ENCODE data around the gene TMEM267.

TMEM267 gene

GRCh38 chr5:43437062-43437660, 46.5 kb downstream of the TMEM267 start:
- CTCF ChIA-PET = no interaction called here

GRCh38 chr5:43433382-43433781, 50.3 kb downstream of the TMEM267 start:
- DNase-seq (ENCODE audit: extremely low spot score) = no peak
- ChIA-PET CTCF (no interaction called here), POLR2A (no interaction called here)
- TF ChIP-seq ELF4 (IDR thresholded peaks at IDR 0.05) (no peak), L3MBTL2 (conservative IDR thresholded peaks at IDR 0.05) (no peak), BHLHE40 (IDR thresholded peaks at IDR 0.05; ENCODE audit: borderline replicate concordance) (no peak), HDGF (IDR thresholded peaks at IDR 0.05; ENCODE audit: borderline replicate concordance) (no peak), SP1 (IDR thresholded peaks at IDR 0.05) (no peak), TARDBP (IDR thresholded peaks at IDR 0.05) (no peak), SUZ12 (IDR thresholded peaks at IDR 0.05) (no peak), FOXK2 (IDR thresholded peaks at IDR 0.05) (no peak), ARNT (IDR thresholded peaks at IDR 0.05) (no peak), NFRKB (IDR thresholded peaks at IDR 0.05) (no peak), ZNF384 (IDR thresholded peaks at IDR 0.05) (no peak), FOXM1 (IDR thresholded peaks at IDR 0.05; ENCODE audit: borderline replicate concordance) (no peak), LEF1 (IDR thresholded peaks at IDR 0.05; ENCODE audit: borderline replicate concordance) (no peak), CTBP1 (IDR thresholded peaks at IDR 0.05; ENCODE audit: borderline replicate concordance) (no peak), PKNOX1 (IDR thresholded peaks at IDR 0.05) (no peak), FOXA1 (IDR thresholded peaks at IDR 0.05) (no peak)

More at GRCh38 chr5:43437062-43437660, 46.5 kb downstream of the TMEM267 start:
- POLR2A ChIA-PET = no interaction called here
- TF ChIP-seq L3MBTL2 (conservative IDR thresholded peaks at IDR 0.05) (no peak), ELF4 (IDR thresholded peaks at IDR 0.05) (no peak), FOXA1 (IDR thresholded peaks at IDR 0.05) (no peak), FOXK2 (IDR thresholded peaks at IDR 0.05) (no peak), ARNT (IDR thresholded peaks at IDR 0.05) (no peak), ZNF384 (IDR thresholded peaks at IDR 0.05) (no peak), PKNOX1 (IDR thresholded peaks at IDR 0.05) (no peak), BHLHE40 (IDR thresholded peaks at IDR 0.05; ENCODE audit: borderline replicate concordance) (no peak), FOXM1 (IDR thresholded peaks at IDR 0.05; ENCODE audit: borderline replicate concordance) (no peak), HDGF (IDR thresholded peaks at IDR 0.05; ENCODE audit: borderline replicate concordance) (no peak), SUZ12 (IDR thresholded peaks at IDR 0.05) (no peak), NFRKB (IDR thresholded peaks at IDR 0.05) (no peak), SP1 (IDR thresholded peaks at IDR 0.05) (no peak), CTBP1 (IDR thresholded peaks at IDR 0.05; ENCODE audit: borderline replicate concordance) (no peak), TARDBP (IDR thresholded peaks at IDR 0.05) (no peak), LEF1 (IDR thresholded peaks at IDR 0.05; ENCODE audit: borderline replicate concordance) (no peak)
- no peak for DNase-seq (ENCODE audit: extremely low spot score)

GRCh38 chr5:43432486-43433375, 50.9 kb downstream of the TMEM267 start:
- no peak for DNase-seq (ENCODE audit: extremely low spot score)
- ChIA-PET POLR2A (no interaction called here), CTCF (no interaction called here)
- TF ChIP-seq SUZ12 (IDR thresholded peaks at IDR 0.05) (no peak), L3MBTL2 (conservative IDR thresholded peaks at IDR 0.05) (no peak), FOXM1 (IDR thresholded peaks at IDR 0.05; ENCODE audit: borderline replicate concordance) (no peak), SP1 (IDR thresholded peaks at IDR 0.05) (no peak)

- no peak for DNase-seq (ENCODE audit: extremely low spot score)
- CTCF ChIA-PET = no interaction called here
- no peak for TF ChIP-seq SP1 (IDR thresholded peaks at IDR 0.05)
- TF ChIP-seq NFRKB (IDR thresholded peaks at IDR 0.05) = no peak
- TF ChIP-seq TARDBP (IDR thresholded peaks at IDR 0.05) = no peak
- TF ChIP-seq ELF4 (IDR thresholded peaks at IDR 0.05) = no peak
- TF ChIP-seq ZNF384 (IDR thresholded peaks at IDR 0.05) = no peak
- no peak for TF ChIP-seq L3MBTL2 (conservative IDR thresholded peaks at IDR 0.05)
- no peak for TF ChIP-seq PKNOX1 (IDR thresholded peaks at IDR 0.05)
- POLR2A ChIA-PET = interaction anchor here (1.4 kb wide), 1 partner anchor 54 kb away, joined by 7 read pairs; the partner anchor contains the start of gene TMEM267
Observed at GRCh38 chr5:43429706-43430105, 54.0 kb downstream of the TMEM267 start.

GRCh38 chr5:43429016-43429415, 54.6 kb downstream of the TMEM267 start:
- no peak for DNase-seq (ENCODE audit: extremely low spot score)
- CTCF ChIA-PET = no interaction called here
- TF ChIP-seq SP1 (IDR thresholded peaks at IDR 0.05) (no peak), SUZ12 (IDR thresholded peaks at IDR 0.05) (no peak), FOXM1 (IDR thresholded peaks at IDR 0.05; ENCODE audit: borderline replicate concordance) (no peak), L3MBTL2 (conservative IDR thresholded peaks at IDR 0.05) (no peak), FOXK2 (IDR thresholded peaks at IDR 0.05) (no peak), BHLHE40 (IDR thresholded peaks at IDR 0.05; ENCODE audit: borderline replicate concordance) (no peak), TARDBP (IDR thresholded peaks at IDR 0.05) (no peak)
- POLR2A ChIA-PET = interaction anchor here (1.4 kb wide), 1 partner anchor 55 kb away, joined by 7 read pairs; the partner anchor contains the start of gene TMEM267

- CTCF ChIA-PET = no interaction called here
- POLR2A ChIA-PET = no interaction called here
- TF ChIP-seq ZNF384 (IDR thresholded peaks at IDR 0.05) (no peak), SUZ12 (IDR thresholded peaks at IDR 0.05) (no peak), FOXA1 (IDR thresholded peaks at IDR 0.05) (no peak), FOXM1 (IDR thresholded peaks at IDR 0.05; ENCODE audit: borderline replicate concordance) (no peak), LEF1 (IDR thresholded peaks at IDR 0.05; ENCODE audit: borderline replicate concordance) (no peak), BHLHE40 (IDR thresholded peaks at IDR 0.05; ENCODE audit: borderline replicate concordance) (no peak), ELF4 (IDR thresholded peaks at IDR 0.05) (no peak)
- DNase-seq (ENCODE audit: extremely low spot score) = no peak
Observed at GRCh38 chr5:43427306-43427705, 56.4 kb downstream of the TMEM267 start.
